Tibial artery (tissue), 4 donors: ENCODE measurements around the gene POLR3E.

ENCODE experiments used
- DNase-seq, 2 donors: peaks; one replicate each; pipeline ENCODE4 v3.0.0-alpha.2; 2019
- H3K27ac ChIP-seq, 2 donors: fragments of 200-600 bp; sonication (generic) in 1 of 2; 1 replicate in 1 of 2; 2 replicates in 1 of 2; pipeline ENCODE4 v1.5.1; 2018 to 2019; ENCODE audit warnings: mild to moderate bottlenecking in 1 of 2
- H3K27me3 ChIP-seq, 2 donors: fragments of 200-600 bp; sonication (generic) in 1 of 2; one replicate each; pipeline versions ENCODE4 v1.5.1 to v1.6.0; 2016 to 2019
- H3K36me3 ChIP-seq, 3 donors: fragments of 200-600 bp; sonication (generic) in 2 of 3; one replicate each; pipeline ENCODE4 v1.5.1; 2016 to 2019; ENCODE audit warnings: mild to moderate bottlenecking in 2 of 3
- H3K4me1 ChIP-seq, 4 donors: fragments of 200-600 bp; sonication (generic) in 2 of 4; 1 replicate in 3 of 4; 2 replicates in 1 of 4; pipeline ENCODE4 v1.5.1; 2016 to 2019
- H3K4me3 ChIP-seq, 2 donors: fragments of 200-600 bp; sonication (generic) in 1 of 2; 1 replicate in 1 of 2; 2 replicates in 1 of 2; pipeline ENCODE4 v1.5.1; 2018 to 2019; ENCODE audit warnings: mild to moderate bottlenecking in 2 of 2
- H3K9me3 ChIP-seq, 3 donors: fragments of 200-600 bp; sonication (generic) in 1 of 3; one replicate each; pipeline ENCODE4 v1.5.1; 2016 to 2019
- CTCF ChIP-seq, 2 experiments: fragments of 200-600 bp in 1 of 2; fragments of 450-650 bp in 1 of 2; IDR thresholded peaks; one replicate each; pipeline ENCODE4 v1.5.1; 2017 to 2019; ENCODE audit warnings: antibody characterized with exemption in 2 of 2, mild to moderate bottlenecking in 1 of 2, moderate library complexity in 1 of 2
- intact Hi-C: fragments of 100-400 bp; cut with DNase I; formaldehyde crosslinking; loops from one replicate; pipeline ENCODE4 v1.15.0; 2023; ENCODE audit warnings: low total_unique reads

The POLR3E gene

GRCh38 chr16:22292320-22292719 is 4.9 kb upstream of the POLR3E start:
- intact Hi-C loops: loop anchor here (10.0 kb wide), 1 partner anchor 58 kb away; no protein-coding TSS in a partner anchor
- no peaks in the 10 kb centered on the region for H3K27me3 ChIP-seq
- H3K9me3 ChIP-seq: no peaks in the 10 kb centered on the region
- H3K27ac ChIP-seq: no peak overlapping the region
- peaks cover 0 to 7% (median 3%) of the 10 kb centered on the region in 4 donors for H3K4me1 ChIP-seq
- DNase-seq: no peak
- H3K4me3 ChIP-seq: no peak overlapping the region
- no peaks in the 10 kb centered on the region for H3K36me3 ChIP-seq
- no peak for TF ChIP-seq CTCF (IDR thresholded peaks at IDR 0.05)

GRCh38 chr16:22293137-22294106 is 3.8 kb upstream of the POLR3E start:
- Histone ChIP-seq H3K4me1 (peaks cover 0 to 7% (median 3%) of the 10 kb centered on the region in 4 donors), H3K9me3 (no peaks in the 10 kb centered on the region), H3K27ac (no peak overlapping the region), H3K4me3 (no peak overlapping the region), H3K36me3 (no peaks in the 10 kb centered on the region), H3K27me3 (no peaks in the 10 kb centered on the region)
- DNase-seq: no peak
- intact Hi-C loops: loop anchor here (10.0 kb wide), 1 partner anchor 59 kb away; no protein-coding TSS in a partner anchor
- TF ChIP-seq CTCF (IDR thresholded peaks at IDR 0.05): no peak

- no peak for DNase-seq
- intact Hi-C loops: loop anchor here (10.0 kb wide), 1 partner anchor 62 kb away; no protein-coding TSS in a partner anchor
- peak overlapping the region; percentile 61 to 90 for H3K27ac ChIP-seq
Observed at GRCh38 chr16:22296225-22297113, 740 bp upstream of the POLR3E start.

GRCh38 chr16:22297871-22298733 is 893 bp downstream of the POLR3E start:
- TF ChIP-seq CTCF (IDR thresholded peaks at IDR 0.05): no peak
- peak; percentile 39 to 84 for DNase-seq

More at GRCh38 chr16:22296225-22297113, 740 bp upstream of the POLR3E start:
- Histone ChIP-seq H3K36me3 (no peaks in the 10 kb centered on the region), H3K27me3 (no peaks in the 10 kb centered on the region), H3K9me3 (no peaks in the 10 kb centered on the region), H3K4me3 (peak overlapping the region; percentile 85 to 91), H3K4me1 (peaks cover 0 to 27% (median 16%) of the 10 kb centered on the region in 4 donors)
- TF ChIP-seq CTCF (IDR thresholded peaks at IDR 0.05): no peak

More at GRCh38 chr16:22297871-22298733, 893 bp downstream of the POLR3E start:
- Histone ChIP-seq H3K4me3 (peak overlapping the region; percentile 85 to 91), H3K4me1 (peaks cover 0 to 27% (median 16%) of the 10 kb centered on the region in 4 donors), H3K27ac (peak overlapping the region; percentile 89 to 90), H3K36me3 (peaks cover 4 to 15% (median 4%) of the 10 kb centered on the region in 3 donors), H3K9me3 (no peaks in the 10 kb centered on the region), H3K27me3 (no peaks in the 10 kb centered on the region)
- intact Hi-C loops: loop anchor here (2.0 to 10.0 kb wide), 2 partner anchors 63 to 99 kb away; no protein-coding TSS in a partner anchor
